HFFc6 (cell line): ENCODE data around the gene TMEM203. TPM values are rescaled to one million over a fixed set of nuclear protein-coding genes. Genes with fewer than 3 reads are reported as not detected.

Experiments
- DNase-seq: peaks from one replicate; pipeline ENCODE4 v3.0.0-alpha.2; 2018
- H3K27ac Mint-ChIP-seq: 2 replicates; pipeline ENCODE4 v1.8.0; 2020; ENCODE audit warnings: mild to moderate bottlenecking, mixed read lengths
- H3K27me3 Mint-ChIP-seq: 2 replicates; pipeline ENCODE4 v1.8.0; 2021; ENCODE audit warnings: mild to moderate bottlenecking, moderate library complexity, mixed read lengths; ENCODE audit not compliant: insufficient read depth
- H3K36me3 Mint-ChIP-seq: 2 replicates; pipeline ENCODE4 v1.8.0; 2021; ENCODE audit warnings: low read depth, mixed read lengths
- H3K4me1 Mint-ChIP-seq: 2 replicates; pipeline ENCODE4 v1.8.0; 2020; ENCODE audit warnings: low read depth, mixed read lengths
- H3K4me3 Mint-ChIP-seq: 2 replicates; pipeline ENCODE4 v1.8.0; 2020; ENCODE audit warnings: mild to moderate bottlenecking, moderate library complexity, mixed read lengths
- H3K9me3 Mint-ChIP-seq: 2 replicates; pipeline ENCODE4 v1.8.0; 2020; ENCODE audit warnings: mild to moderate bottlenecking, mixed read lengths
- CTCF ChIP-seq: fragments of 200-600 bp; sonication (generic); IDR thresholded peaks from 2 replicates; pipeline ENCODE4 v1.5.0; 2021; ENCODE audit warnings: antibody characterized with exemption, mild to moderate bottlenecking
- total RNA-seq, 6 experiments: library from RNA; stranded (reverse); fragmentation: NEBNext Ultra II Directional; extraction: Animal tissue kit (Norgen Biotek cat#: 25700); gene quantifications; 2 replicates in 1 of 6; 3 replicates in 5 of 6; pipeline ENCODE4 v1.2.3, GENCODE V29; 2021

TMEM203 gene
- total RNA-seq, 6 experiments from 2014 or later = 38.7 to 47.4 (median 40.1) TPM

- DNase-seq = no peak
- no peak overlapping the region for H3K4me3 Mint-ChIP-seq
- H3K27me3 Mint-ChIP-seq = no peaks in the 10 kb centered on the region
Observed at GRCh38 chr9:137229903-137230704, 24.7 kb upstream of the TMEM203 start.

GRCh38 chr9:137228968-137229896, 23.8 kb upstream of the TMEM203 start:
- peaks cover 7% of the 10 kb centered on the region for H3K4me1 Mint-ChIP-seq

More at GRCh38 chr9:137229903-137230704, 24.7 kb upstream of the TMEM203 start:
- no peaks in the 10 kb centered on the region for H3K36me3 Mint-ChIP-seq
- H3K9me3 Mint-ChIP-seq = no peaks in the 10 kb centered on the region
- TF ChIP-seq CTCF = no peak
- H3K27ac Mint-ChIP-seq = no peak overlapping the region
- H3K4me1 Mint-ChIP-seq = peaks cover 7% of the 10 kb centered on the region

GRCh38 chr9:137228506-137228967, 23.1 kb upstream of the TMEM203 start:
- TF ChIP-seq CTCF = no peak
- H3K27me3 Mint-ChIP-seq = no peaks in the 10 kb centered on the region
- no peak overlapping the region for H3K4me3 Mint-ChIP-seq
- H3K4me1 Mint-ChIP-seq = peaks cover 7% of the 10 kb centered on the region
- H3K27ac Mint-ChIP-seq = no peak overlapping the region
- H3K36me3 Mint-ChIP-seq = no peaks in the 10 kb centered on the region
- no peaks in the 10 kb centered on the region for H3K9me3 Mint-ChIP-seq
- DNase-seq = no peak

More at GRCh38 chr9:137228968-137229896, 23.8 kb upstream of the TMEM203 start:
- H3K36me3 Mint-ChIP-seq = no peaks in the 10 kb centered on the region
- no peaks in the 10 kb centered on the region for H3K27me3 Mint-ChIP-seq
- H3K4me3 Mint-ChIP-seq = no peak overlapping the region
- no peak for DNase-seq
- no peak for TF ChIP-seq CTCF
- H3K9me3 Mint-ChIP-seq = no peaks in the 10 kb centered on the region
- H3K27ac Mint-ChIP-seq = no peak overlapping the region

GRCh38 chr9:137227853-137228505, 22.5 kb upstream of the TMEM203 start:
- Mint-ChIP-seq H3K4me1 (peaks cover 7% of the 10 kb centered on the region), H3K9me3 (no peaks in the 10 kb centered on the region), H3K36me3 (no peaks in the 10 kb centered on the region), H3K27me3 (no peaks in the 10 kb centered on the region; the same call in 1 of the 2 replicates), H3K27ac (no peak overlapping the region), H3K4me3 (no peak overlapping the region)
- no peak for DNase-seq
- TF ChIP-seq CTCF = no peak
